Neural crest cell (in vitro differentiated cells): ENCODE measurements around the gene TRPV5. TPM values are rescaled to one million over a fixed set of nuclear protein-coding genes. Genes with fewer than 3 reads are reported as not detected.

Source experiments
- DNase-seq: peaks from one replicate; pipeline ENCODE4 v3.0.0; 2021; ENCODE audit warnings: low read depth, mixed read lengths, low spot score
- H3K27ac Mint-ChIP-seq: one replicate; pipeline ENCODE4 v1.8.0; 2021; ENCODE audit warnings: mild to moderate bottlenecking, mixed read lengths; ENCODE audit not compliant: unreplicated experiment
- H3K27me3 Mint-ChIP-seq: 2 replicates; pipeline ENCODE4 v1.8.0; 2021; ENCODE audit warnings: low read depth, mild to moderate bottlenecking, mixed read lengths
- H3K36me3 Mint-ChIP-seq: 2 replicates; pipeline ENCODE4 v1.8.0; 2021; ENCODE audit warnings: low read depth, mild to moderate bottlenecking, mixed read lengths
- H3K4me1 Mint-ChIP-seq: 2 replicates; pipeline ENCODE4 v1.8.0; 2021; ENCODE audit warnings: mixed read lengths
- H3K4me3 Mint-ChIP-seq: one replicate; pipeline ENCODE4 v1.8.0; 2021; ENCODE audit warnings: mild to moderate bottlenecking, mixed read lengths
- H3K9me3 Mint-ChIP-seq: 2 replicates; pipeline ENCODE4 v1.8.0; 2021; ENCODE audit warnings: mixed read lengths
- CTCF ChIP-seq: fragments of 200-600 bp; sonication (generic); conservative IDR thresholded peaks from 2 replicates; pipeline ENCODE4 v1.5.0; 2021; ENCODE audit warnings: antibody characterized with exemption, mild to moderate bottlenecking
- total RNA-seq: library from RNA; stranded (reverse); gene quantifications from 2 replicates; pipeline ENCODE4 v1.2.1, GENCODE V29; 2021

TRPV5 gene
- total RNA-seq, 1 donor from 2014 or later = 0.07 TPM

GRCh38 chr7:142904128-142904527 lies 29.4 kb downstream of the TRPV5 start:
- no peak for TF ChIP-seq CTCF
- H3K4me1 Mint-ChIP-seq = no peaks in the 10 kb centered on the region
- peaks cover 28% of the 10 kb centered on the region for H3K27me3 Mint-ChIP-seq
- H3K27ac Mint-ChIP-seq = no peak overlapping the region
- H3K9me3 Mint-ChIP-seq = peaks cover 8% of the 10 kb centered on the region
- no peak for DNase-seq
- no peak overlapping the region for H3K4me3 Mint-ChIP-seq
- H3K36me3 Mint-ChIP-seq = peaks cover 4% of the 10 kb centered on the region

GRCh38 chr7:142901426-142902259 lies 31.9 kb downstream of the TRPV5 start:
- H3K27me3 Mint-ChIP-seq = peaks cover 30% of the 10 kb centered on the region

GRCh38 chr7:142899661-142900060 lies 33.9 kb downstream of the TRPV5 start:
- Mint-ChIP-seq H3K4me3 (no peak overlapping the region), H3K36me3 (peaks cover 4% of the 10 kb centered on the region), H3K9me3 (peaks cover 8% of the 10 kb centered on the region), H3K27ac (no peak overlapping the region), H3K27me3 (peaks cover 34% of the 10 kb centered on the region), H3K4me1 (no peaks in the 10 kb centered on the region)
- TF ChIP-seq CTCF = no peak
- no peak for DNase-seq

More at GRCh38 chr7:142901426-142902259, 31.9 kb downstream of the TRPV5 start:
- TF ChIP-seq CTCF = no peak
- Mint-ChIP-seq H3K4me1 (no peaks in the 10 kb centered on the region), H3K4me3 (no peak overlapping the region), H3K36me3 (peaks cover 4% of the 10 kb centered on the region), H3K27ac (no peak overlapping the region), H3K9me3 (peaks cover 8% of the 10 kb centered on the region)
- DNase-seq = no peak

- no peak for TF ChIP-seq CTCF
- Mint-ChIP-seq H3K4me1 (no peaks in the 10 kb centered on the region), H3K27me3 (peaks cover 34% of the 10 kb centered on the region), H3K4me3 (no peak overlapping the region), H3K9me3 (peaks cover 8% of the 10 kb centered on the region), H3K36me3 (peaks cover 4% of the 10 kb centered on the region), H3K27ac (no peak overlapping the region)
- DNase-seq = no peak
Observed at GRCh38 chr7:142898377-142899170, 35.0 kb downstream of the TRPV5 start.

- peaks cover 6% of the 10 kb centered on the region for H3K9me3 Mint-ChIP-seq
Observed at GRCh38 chr7:142897691-142898090, 35.9 kb downstream of the TRPV5 start.

More at GRCh38 chr7:142897691-142898090, 35.9 kb downstream of the TRPV5 start:
- Mint-ChIP-seq H3K4me3 (no peak overlapping the region), H3K4me1 (no peaks in the 10 kb centered on the region), H3K27me3 (peaks cover 32% of the 10 kb centered on the region), H3K27ac (no peak overlapping the region), H3K36me3 (peaks cover 2% of the 10 kb centered on the region)
- no peak for TF ChIP-seq CTCF
- no peak for DNase-seq
